ENCODE results near the gene MAVS. TPM values are rescaled to one million over a fixed set of nuclear protein-coding genes. Genes with fewer than 3 reads are reported as not detected.

MAVS gene
- total RNA-seq, 1 experiment from 2014 or later: 24.2 TPM

DNA sequence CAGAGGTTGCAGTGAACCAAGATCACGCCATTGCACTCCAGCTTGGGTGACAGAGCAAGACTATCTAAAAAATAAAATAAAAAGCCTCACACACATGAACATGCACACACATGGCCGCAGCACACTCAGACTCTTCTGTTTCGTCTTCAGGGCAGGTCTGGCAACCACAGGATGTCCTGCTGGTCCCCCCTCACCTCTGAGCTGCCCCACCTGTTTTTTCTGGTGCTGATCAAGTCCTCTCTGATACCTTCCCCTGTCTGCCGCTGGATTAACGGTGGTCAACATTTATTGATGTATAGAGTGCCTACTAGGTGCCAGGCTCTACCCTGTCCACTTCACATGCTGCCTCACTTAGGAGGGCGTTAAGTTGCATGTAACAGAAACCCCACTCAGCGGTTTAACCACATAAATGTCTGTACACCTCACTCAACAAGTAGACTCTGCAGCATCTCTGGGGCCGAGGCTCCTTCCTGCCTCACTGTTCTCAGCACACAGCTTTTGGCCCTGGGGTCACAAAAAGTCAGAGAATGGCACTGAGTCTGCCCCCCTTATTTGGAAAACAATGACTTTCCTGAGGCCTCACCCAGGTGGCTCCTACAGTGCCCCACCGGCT lies 30.8 kb upstream of the MAVS start:
- Histone ChIP-seq H2AFZ (ENCODE audit: low read length) (no peak overlapping the region), H2BK120ac (ENCODE audit: low read depth, low read length, poor library complexity, severe bottlenecking) (no peak overlapping the region), H4K20me1 (ENCODE audit: control insufficient read depth, insufficient read depth, insufficient read length) (no peaks in the 10 kb centered on the region), H3K79me2 (ENCODE audit: insufficient read depth, low read length) (no peaks in the 10 kb centered on the region), H3K4ac (ENCODE audit: low read depth, low read length) (no peak overlapping the region), H4K5ac (ENCODE audit: insufficient read length, low read depth, low read length) (no peak overlapping the region), H3T11ph (ENCODE audit: low read length) (no peak overlapping the region), H3K27me3 (ENCODE audit: insufficient read depth, low read length) (no peaks in the 10 kb centered on the region), H3K4me2 (ENCODE audit: insufficient read depth, insufficient read length, low read length) (no peak overlapping the region), H3K4me1 (ENCODE audit: insufficient read depth, low read length) (no peaks in the 10 kb centered on the region; the same call in 1 of the 2 replicates), H3K9me3 (ENCODE audit: control insufficient read depth, low read depth, low read length) (no peaks in the 10 kb centered on the region), H3K14ac (ENCODE audit: insufficient read depth, low read length) (no peak overlapping the region), H3K23me2 (ENCODE audit: insufficient read length, low read depth, low read length, poor library complexity, severe bottlenecking) (no peaks in the 10 kb centered on the region), H3K9ac (ENCODE audit: extremely low read depth, insufficient read length, low read length) (no peak overlapping the region), H2BK20ac (ENCODE audit: low read depth, low read length, poor library complexity, severe bottlenecking) (no peak overlapping the region), H2BK12ac (ENCODE audit: insufficient read length, low read depth, low read length) (no peak overlapping the region), H4K91ac (ENCODE audit: insufficient read length, low read depth, low read length) (no peak overlapping the region), H2BK15ac (ENCODE audit: low read depth, low read length) (no peak overlapping the region), H2AK5ac (ENCODE audit: insufficient read length, low read length) (no peak overlapping the region), H3K23ac (ENCODE audit: insufficient read length, low read depth, low read length) (no peak overlapping the region), H3K18ac (ENCODE audit: insufficient read length, low read depth, low read length) (no peak overlapping the region), H3K27ac (ENCODE audit: insufficient read length, low read depth, low read length) (no peak overlapping the region), H3K79me1 (ENCODE audit: insufficient read depth, low read depth, low read length, poor library complexity, severe bottlenecking) (no peaks in the 10 kb centered on the region), H4K8ac (replicated peaks; ENCODE audit: insufficient read length, low read depth, low read length) (no peak overlapping the region), H3K56ac (ENCODE audit: insufficient read length, low read depth, low read length) (no peak overlapping the region), H2BK5ac (ENCODE audit: insufficient read length, low read length) (no peak overlapping the region)
- WGBS (ENCODE audit: extremely low coverage, insufficient read length, low lambda C conversion rate): no CpG with 5 or more reads among the region's 9 CpGs
- Mint-ChIP-seq H3K4me3 (no peak overlapping the region), H3K9me3 (no peaks in the 10 kb centered on the region), H3K36me3 (ENCODE audit: insufficient read depth in 1 of 3, low read depth in 3 of 3) (no peaks in the 10 kb centered on the region; a peak in 1 of 7 replicates), H3K4me1 (peaks cover 19 to 29% of the 10 kb centered on the region in 2 experiments), H3K27me3 (ENCODE audit: low read depth) (peaks cover 4% of the 10 kb centered on the region), H3K27ac (no peak overlapping the region)
- DNase-seq: no peak
- TF ChIP-seq CTCF (conservative IDR thresholded peaks at IDR 0.05): no peak
